ENCODE results near the gene NREP.

NREP gene

DNA sequence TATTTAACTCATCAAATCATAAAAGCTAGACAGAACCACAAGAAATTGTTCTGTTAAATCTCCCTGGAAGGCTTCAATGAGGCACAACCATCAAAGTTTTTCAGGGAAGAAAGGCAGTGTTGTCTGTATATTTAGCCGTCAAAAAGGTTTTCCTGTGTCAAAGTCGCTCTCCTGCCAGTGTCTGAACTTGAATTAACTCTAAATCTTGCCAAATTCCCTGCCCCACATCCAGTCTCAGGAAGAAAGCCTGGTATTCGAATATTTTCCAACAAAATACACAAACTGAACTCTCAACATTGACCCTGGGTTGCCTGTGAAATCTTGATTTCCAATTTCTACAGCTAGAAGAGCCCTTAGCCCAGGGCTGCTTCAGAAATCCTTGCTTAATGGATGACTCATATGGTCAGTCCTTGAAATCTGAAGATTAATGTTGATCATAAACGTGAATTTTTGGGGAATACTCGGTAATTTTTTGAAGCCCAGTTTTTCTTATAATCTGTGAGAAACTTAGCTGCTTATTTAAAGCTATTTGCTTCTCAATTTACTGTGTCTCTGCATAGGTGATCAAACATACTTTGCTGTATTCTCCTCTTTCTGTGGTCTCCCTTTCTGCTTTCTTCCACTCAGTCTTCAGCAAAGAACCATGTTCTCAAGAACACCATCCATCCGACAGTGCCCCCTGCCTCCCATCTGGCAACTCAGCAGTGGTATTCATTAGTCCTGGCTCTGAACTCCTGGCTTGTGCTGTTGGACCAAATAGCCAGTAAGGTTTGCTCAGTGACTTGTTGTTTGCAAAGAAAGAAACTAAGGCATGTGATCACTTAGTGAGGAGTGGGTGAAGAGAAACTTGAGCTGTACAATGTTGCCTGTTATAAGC lies 58.9 kb downstream of the NREP start:
- no peak for DNase-seq (ENCODE audit: low read depth in 2 of 3, low spot score in 1 of 3)

DNA sequence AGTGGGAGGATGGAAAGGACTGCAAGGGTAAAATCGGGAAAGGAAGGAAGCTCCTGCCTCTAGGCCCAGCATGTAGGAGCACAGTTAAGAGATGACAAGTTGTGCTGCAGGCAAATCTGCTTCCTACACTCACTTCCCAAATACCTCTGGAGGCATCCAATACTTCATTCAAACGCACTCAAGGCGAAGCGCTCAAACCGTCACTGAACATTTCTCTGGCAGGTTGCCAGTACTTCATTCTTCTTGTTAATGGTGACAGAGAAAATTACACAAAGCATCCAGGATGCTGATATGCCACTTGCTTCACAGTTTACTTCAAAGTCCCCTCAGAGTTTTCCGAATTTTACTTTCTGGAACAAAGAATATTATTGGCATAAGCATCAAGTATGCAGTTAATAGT lies 59.8 kb downstream of the NREP start:
- no peak for DNase-seq (ENCODE audit: low read depth in 2 of 3, low spot score in 1 of 3)

DNA sequence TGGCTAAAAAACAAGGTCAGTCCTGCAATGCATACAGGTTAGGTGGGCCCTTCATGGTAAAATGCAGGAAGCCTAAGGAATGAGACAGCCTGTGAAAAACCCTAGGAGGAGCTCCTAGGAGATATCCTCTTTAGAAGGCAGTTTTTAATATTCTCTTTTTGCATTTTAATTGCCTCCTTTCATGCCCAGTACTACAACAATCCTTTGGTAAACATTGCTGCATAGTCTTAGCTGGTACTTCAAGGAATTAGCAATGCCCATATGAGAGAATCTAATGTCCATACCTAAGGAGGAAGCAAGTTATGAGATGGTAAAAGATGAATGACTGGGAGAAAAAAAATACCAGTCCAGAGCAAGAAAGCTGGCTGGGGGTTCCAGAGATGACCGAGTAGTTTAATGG lies 61.0 kb downstream of the NREP start:
- DNase-seq (ENCODE audit: low read depth in 2 of 3, low spot score in 1 of 3) = no peak

DNA sequence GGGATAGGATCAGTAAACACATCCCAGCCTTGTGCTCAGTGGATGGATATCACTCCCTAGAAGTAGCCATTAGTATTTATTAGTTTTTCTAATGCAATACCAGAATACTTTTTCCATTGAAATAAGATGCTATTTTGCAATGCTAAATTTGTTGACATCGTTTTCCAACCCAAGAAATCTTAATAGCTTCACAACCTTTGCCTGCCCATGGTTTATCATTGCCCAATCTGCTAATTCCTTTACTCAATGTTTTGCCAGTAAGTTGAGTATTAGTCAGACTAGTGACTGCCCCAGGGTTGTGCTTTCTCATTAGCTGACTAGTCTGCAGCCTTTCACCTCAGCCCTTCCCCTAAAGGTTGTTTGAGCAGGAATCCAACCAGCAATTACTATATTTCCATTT lies 62.9 kb downstream of the NREP start:
- no peak for DNase-seq (ENCODE audit: low read depth in 2 of 3, low spot score in 1 of 3)

DNA sequence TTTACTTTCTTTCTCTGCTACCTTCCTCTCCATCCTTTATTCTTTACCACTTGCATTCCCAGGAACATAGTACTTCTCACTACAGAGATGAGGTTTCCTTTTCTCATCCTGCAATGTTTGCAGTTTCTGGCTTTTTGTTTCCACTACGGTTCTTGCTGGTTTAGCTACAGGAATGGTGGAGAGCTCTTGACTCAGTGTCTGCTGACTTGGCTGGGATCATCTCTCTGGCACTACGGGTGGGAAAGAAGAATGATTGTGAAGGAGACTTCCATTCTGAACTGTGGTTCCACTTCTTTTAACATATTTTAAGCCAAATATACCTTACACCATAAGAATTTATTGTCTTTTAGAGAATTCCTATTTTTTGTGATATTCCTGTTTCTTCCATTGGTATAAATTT lies 65.1 kb downstream of the NREP start:
- DNase-seq (ENCODE audit: low read depth in 2 of 3, low spot score in 1 of 3) = no peak

DNA sequence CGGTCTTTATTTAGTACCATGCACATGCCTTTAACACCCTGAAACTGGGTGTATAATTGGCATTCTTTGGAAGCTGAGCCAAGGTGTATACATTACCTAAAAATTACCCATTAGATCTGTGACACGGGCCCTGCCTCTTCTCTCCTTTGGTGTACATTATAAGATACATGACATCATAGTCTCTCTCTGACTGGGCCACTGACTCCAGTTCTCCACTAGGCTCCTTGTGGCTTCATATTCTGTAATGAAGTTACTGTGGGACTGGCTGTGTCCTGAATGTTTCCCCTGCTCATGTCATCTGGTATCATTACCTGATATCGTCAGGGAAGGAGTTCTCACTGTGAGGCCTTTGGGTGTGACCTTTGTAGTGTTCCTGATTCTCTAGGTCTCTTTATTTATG lies 65.5 kb downstream of the NREP start:
- DNase-seq (ENCODE audit: low read depth in 2 of 3, low spot score in 1 of 3) = no peak

DNA sequence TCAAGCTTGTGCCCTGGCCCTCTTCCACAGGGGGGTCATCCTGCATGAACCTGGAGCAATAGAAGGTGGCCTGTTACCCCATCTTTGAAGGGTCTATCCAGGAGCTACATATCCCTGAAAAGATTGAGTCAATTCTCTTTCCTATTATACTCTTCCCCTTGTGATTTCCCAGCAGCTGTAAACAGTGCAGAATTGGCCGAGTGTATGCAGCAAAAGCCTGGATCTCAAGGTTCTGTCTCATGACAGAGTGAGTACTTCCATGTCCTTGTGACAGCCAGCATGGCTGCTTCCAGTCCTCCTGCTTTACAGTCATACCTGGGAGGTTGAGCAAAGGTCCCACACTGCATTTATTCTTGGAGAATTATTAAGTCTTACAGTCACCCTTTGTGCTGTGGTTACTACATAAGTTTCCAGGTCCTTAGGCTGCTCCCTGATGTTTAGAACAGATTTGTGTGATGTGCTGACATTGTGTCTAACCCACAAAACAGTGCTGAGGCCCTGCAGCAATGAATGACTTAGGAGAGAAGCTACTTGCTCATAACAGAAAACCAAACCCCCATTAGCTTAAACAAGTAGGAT lies 67.5 kb downstream of the NREP start:
- no peak for DNase-seq (ENCODE audit: low read depth in 2 of 3, low spot score in 1 of 3)

DNA sequence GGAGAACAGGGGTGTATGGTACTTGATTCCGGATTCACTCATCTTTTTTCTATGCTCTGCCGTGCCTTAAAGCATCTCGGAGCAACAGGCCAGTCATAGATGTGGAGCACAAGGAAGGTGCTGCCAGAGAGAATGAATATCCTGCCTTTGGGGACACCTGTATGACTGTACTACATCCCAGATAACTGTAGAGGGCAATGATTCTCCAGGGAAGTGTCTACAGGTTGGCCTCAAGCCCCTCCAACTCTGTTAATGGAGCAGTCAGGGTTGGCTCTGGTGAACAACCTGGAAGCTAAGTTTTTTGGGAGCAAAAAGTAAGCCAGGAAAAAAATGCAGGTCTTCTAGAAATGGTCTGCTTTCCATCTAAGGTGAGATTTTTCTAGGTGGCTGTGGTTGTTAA lies 71.0 kb downstream of the NREP start:
- DNase-seq (ENCODE audit: low read depth in 2 of 3, low spot score in 1 of 3) = no peak

DNA sequence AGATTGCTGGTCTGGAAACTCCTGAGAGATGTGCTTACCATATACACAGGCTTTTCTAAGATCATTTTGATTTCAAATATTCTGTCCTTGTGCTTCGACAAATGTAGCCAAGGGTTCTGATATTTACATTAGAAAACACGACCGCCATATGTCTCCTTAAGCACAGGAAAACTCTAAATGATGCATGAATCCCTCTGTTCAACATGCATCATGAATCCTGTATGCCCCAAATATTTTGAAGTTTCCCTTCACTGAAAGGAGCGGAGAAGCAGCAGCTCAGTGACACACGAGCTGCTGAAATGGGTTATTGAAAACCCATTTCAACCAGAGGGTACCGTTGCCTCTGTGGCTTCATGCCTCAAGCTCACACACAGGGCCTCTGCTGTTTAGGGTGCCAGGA lies 74.4 kb downstream of the NREP start:
- DNase-seq (ENCODE audit: low read depth in 2 of 3, low spot score in 1 of 3) = no peak

DNA sequence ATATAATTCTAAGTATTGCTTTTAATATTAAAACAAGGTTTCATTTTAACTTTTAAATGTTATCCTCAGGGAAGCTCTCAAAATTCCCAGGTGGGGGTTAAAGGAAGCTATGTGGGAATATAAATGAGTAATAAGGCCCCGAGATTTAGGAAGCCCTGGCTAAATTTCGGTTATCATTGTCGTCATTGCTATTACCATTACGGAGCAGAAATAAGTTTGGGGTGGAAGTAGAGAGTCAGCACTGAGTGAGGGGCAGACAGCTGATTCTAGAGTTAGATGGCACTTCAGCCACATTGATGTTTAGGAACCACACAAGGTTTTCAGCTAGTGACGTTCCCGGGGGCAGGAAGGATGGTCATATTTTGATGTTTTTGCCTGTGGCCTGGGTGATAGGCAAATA lies 74.9 kb downstream of the NREP start:
- DNase-seq (ENCODE audit: low read depth in 2 of 3, low spot score in 1 of 3) = no peak

DNA sequence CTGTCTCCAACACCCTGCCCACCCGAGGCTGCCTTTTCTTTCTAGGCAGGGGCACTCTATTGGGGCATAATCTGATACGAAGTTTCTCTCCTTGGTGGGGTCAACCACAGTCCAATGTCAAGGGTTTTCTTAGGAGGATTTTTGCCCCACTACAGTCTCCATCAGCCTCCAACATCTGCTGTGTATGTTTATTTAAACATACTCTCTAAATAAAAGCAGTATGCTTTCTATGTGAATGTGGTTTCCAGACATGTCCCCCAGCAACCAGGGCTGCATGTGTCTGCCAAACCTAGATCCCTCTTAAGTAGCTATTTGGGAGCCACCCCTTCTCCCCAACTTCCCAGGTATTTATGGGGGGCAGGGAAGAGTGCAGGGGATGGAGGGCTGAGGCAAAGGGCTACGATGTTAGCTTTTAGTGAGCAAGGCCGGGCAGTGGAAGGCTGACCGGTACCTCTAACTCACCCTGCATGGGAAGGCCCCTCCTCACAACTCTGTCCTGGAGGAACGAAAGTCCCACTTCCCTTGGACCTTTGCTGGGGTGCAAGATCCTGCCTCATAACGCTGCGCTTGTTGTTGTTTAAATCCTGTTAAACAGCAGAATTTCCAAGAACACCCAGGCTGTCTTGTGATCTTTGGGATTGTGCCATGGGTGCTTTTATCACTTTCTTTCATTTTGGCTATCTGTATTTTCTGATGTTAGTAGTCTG lies 75.4 kb downstream of the NREP start:
- DNase-seq (ENCODE audit: low read depth in 2 of 3, low spot score in 1 of 3) = no peak

DNA sequence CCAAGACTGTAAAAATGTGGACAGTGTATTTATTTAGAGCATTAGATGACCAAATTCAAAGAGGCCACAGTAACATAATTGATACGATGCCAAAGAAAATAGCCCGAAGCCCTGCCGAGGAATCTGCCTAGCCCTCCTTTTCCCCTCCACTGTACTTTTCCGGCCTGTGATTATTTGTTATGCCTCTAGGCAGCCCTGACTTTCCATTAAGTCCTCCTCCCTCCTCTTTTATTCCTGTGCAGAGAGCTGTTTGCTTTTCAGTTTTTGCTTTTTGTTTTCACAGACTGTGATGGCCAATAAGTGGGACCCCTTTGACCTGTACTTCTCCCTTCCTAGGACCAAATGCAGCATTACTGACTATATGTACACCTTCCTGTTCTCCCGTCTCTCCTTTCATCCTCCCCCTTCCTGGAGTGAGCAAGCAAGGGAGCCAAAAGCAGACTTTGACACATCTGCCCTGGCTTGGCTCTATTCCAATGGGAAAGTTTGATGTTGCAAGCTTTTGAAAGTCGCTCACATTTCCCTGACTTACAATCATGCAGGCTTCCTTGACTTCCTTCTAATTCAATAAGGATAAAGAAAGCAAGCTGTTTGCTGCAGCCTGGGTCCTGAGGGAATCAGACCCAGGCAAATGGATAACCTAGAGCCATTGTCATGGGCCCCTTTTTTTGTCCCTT lies 76.1 kb downstream of the NREP start:
- DNase-seq (ENCODE audit: low read depth in 2 of 3, low spot score in 1 of 3) = no peak

DNA sequence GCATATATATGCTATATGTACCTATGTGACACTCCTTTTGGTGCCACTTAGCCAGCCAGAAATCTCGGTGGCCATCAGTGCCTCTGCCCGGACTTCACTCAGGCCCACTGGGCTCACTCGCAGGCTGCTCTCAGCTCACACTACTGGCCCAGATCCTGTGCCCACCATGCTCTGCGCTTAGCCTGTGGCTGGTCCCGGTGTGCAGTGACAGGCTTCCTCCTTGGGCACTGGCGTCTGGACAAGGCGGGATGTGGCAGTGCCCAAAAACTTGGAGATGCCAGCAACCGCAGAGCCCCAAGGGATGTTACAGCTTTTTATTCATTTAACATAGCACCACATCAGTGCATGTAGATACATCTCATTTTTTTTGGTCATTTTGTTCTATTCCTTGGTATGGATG lies 77.4 kb downstream of the NREP start:
- DNase-seq (ENCODE audit: low read depth in 2 of 3, low spot score in 1 of 3) = no peak
